Cerebellar cortex (tissue), 1 donor: Measurements from ENCODE around the gene BICD1.
"Not testable (repeated sequence)": the region's sequence is repeated elsewhere in the genome, so short reads cannot be mapped to it uniquely, and the experiment has no call there.

ENCODE experiments used
- DNase-seq: peaks from one replicate; pipeline ENCODE4 v3.0.0-alpha.2; 2015; ENCODE audit warnings: low spot score

Gene BICD1

GRCh38 chr12:32248441-32249140, 141.9 kb downstream of the BICD1 start:
- DNase-seq: no peak

- DNase-seq: no peak
Observed at GRCh38 chr12:32249777-32250176, 143.1 kb downstream of the BICD1 start.

- DNase-seq: peak; percentile 41
Observed at GRCh38 chr12:32252199-32253073, 145.8 kb downstream of the BICD1 start.

- no peak for DNase-seq
Observed at GRCh38 chr12:32253154-32253790, 146.6 kb downstream of the BICD1 start.

- no peak for DNase-seq
Observed at GRCh38 chr12:32254260-32254956, 147.8 kb downstream of the BICD1 start.

GRCh38 chr12:32255588-32255987, 148.9 kb downstream of the BICD1 start:
- no peak for DNase-seq

- no peak for DNase-seq
Observed at GRCh38 chr12:32257695-32258496, 151.2 kb downstream of the BICD1 start.

- DNase-seq: no peak
Observed at GRCh38 chr12:32260696-32261095, 154.0 kb downstream of the BICD1 start.

- peak; percentile 15 for DNase-seq
Observed at GRCh38 chr12:32261638-32262037, 155.0 kb downstream of the BICD1 start.

- no peak for DNase-seq
Observed at GRCh38 chr12:32264961-32265360, 158.3 kb downstream of the BICD1 start.

GRCh38 chr12:32265456-32265855, 158.8 kb downstream of the BICD1 start:
- no peak for DNase-seq

- no peak for DNase-seq
Observed at GRCh38 chr12:32265951-32266350, 159.3 kb downstream of the BICD1 start.

- DNase-seq: no peak
Observed at GRCh38 chr12:32266756-32267155, 160.1 kb downstream of the BICD1 start.

GRCh38 chr12:32270818-32271710, 164.4 kb downstream of the BICD1 start:
- no peak for DNase-seq

- no peak for DNase-seq
Observed at GRCh38 chr12:32272465-32272864, 165.8 kb downstream of the BICD1 start.

- no peak for DNase-seq
Observed at GRCh38 chr12:32273063-32273522, 166.4 kb downstream of the BICD1 start.

GRCh38 chr12:32273712-32274111, 167.1 kb downstream of the BICD1 start:
- no peak for DNase-seq

- DNase-seq: no peak
Observed at GRCh38 chr12:32274665-32275064, 168.0 kb downstream of the BICD1 start.

GRCh38 chr12:32275520-32275919, 168.9 kb downstream of the BICD1 start:
- DNase-seq: not testable (repeated sequence)

- no peak for DNase-seq
Observed at GRCh38 chr12:32277774-32278173, 171.1 kb downstream of the BICD1 start.
